HEK293 (cell line): ENCODE results near the gene ACR.

Experiments
- CTCF ChIA-PET: fragments of 350-600 bp; formaldehyde crosslinking; extraction: SDS; loops from one replicate; lab custom pipeline; 2021; ENCODE audit warnings: antibody characterized with exemption; lab: Yijun Ruan, JAX
- POLR2A ChIA-PET: fragments of 300-600 bp; formaldehyde crosslinking; extraction: SDS; loops from one replicate; lab custom pipeline; 2020; ENCODE audit warnings: antibody characterized with exemption, inconsistent platforms; lab: Yijun Ruan, JAX
- H3K27ac ChIP-seq: fragments of 200-500 bp; sonication (Bioruptor generic); 2 replicates; pipeline ENCODE4 v1.5.1; 2014; ENCODE audit warnings: low read depth, low read length, control low read depth, inconsistent platforms; ENCODE audit errors: extremely low read depth
- H3K36me3 ChIP-seq, 2 experiments: fragments of 200-500 bp in 1 of 2; sonication (Bioruptor generic) in 1 of 2; 1 replicate in 1 of 2; 2 replicates in 1 of 2; pipeline ENCODE4 v1.5.1; 2014 to 2017; ENCODE audit warnings: inconsistent platforms in 2 of 2, low read length in 2 of 2; ENCODE audit not compliant: control insufficient read depth in 2 of 2, insufficient read depth in 1 of 2
- H3K4me1 ChIP-seq: fragments of 200-500 bp; sonication (Bioruptor generic); 2 replicates; pipeline ENCODE4 v1.5.1; 2014; ENCODE audit warnings: mild to moderate bottlenecking, low read length, inconsistent platforms; ENCODE audit not compliant: control insufficient read depth, insufficient read depth
- H3K4me3 ChIP-seq: 2 replicates; pipeline ENCODE4 v1.5.1; 2011; ENCODE audit warnings: low read depth, mild to moderate bottlenecking, control low read depth, low read length, moderate library complexity
- H3K9me3 ChIP-seq: fragments of 200-500 bp; sonication (Bioruptor generic); 2 replicates; pipeline ENCODE4 v1.5.1; 2014; ENCODE audit warnings: low read depth, low read length, inconsistent platforms; ENCODE audit not compliant: control insufficient read depth, insufficient read depth
- PATZ1 ChIP-seq: fragments of 450-650 bp; formaldehyde crosslinking; IDR thresholded peaks from 2 replicates; pipeline ENCODE4 v1.5.1; 2016; ENCODE audit warnings: missing biosample characterization, missing genetic modification characterization
- PRDM4 ChIP-seq: fragments of 450-650 bp; formaldehyde crosslinking; IDR thresholded peaks from 2 replicates; pipeline ENCODE4 v1.5.1; 2017; ENCODE audit warnings: missing biosample characterization, missing genetic modification characterization
- ZBTB17 ChIP-seq: fragments of 450-650 bp; formaldehyde crosslinking; IDR thresholded peaks from 2 replicates; pipeline ENCODE4 v1.5.1; 2016; ENCODE audit warnings: missing biosample characterization, missing genetic modification characterization
- ZNF174 ChIP-seq: fragments of 450-650 bp; formaldehyde crosslinking; IDR thresholded peaks from 2 replicates; pipeline ENCODE4 v1.5.0; 2017; ENCODE audit warnings: missing biosample characterization, mild to moderate bottlenecking, missing genetic modification characterization
- ZNF266 ChIP-seq: fragments of 450-650 bp; formaldehyde crosslinking; IDR thresholded peaks from 2 replicates; pipeline ENCODE4 v1.5.1; 2016; ENCODE audit warnings: missing biosample characterization, missing genetic modification characterization, low read depth
- ZNF366 ChIP-seq: fragments of 450-650 bp; formaldehyde crosslinking; conservative IDR thresholded peaks from 2 replicates; pipeline ENCODE4 v1.5.1; 2016; ENCODE audit warnings: missing biosample characterization, missing genetic modification characterization
- ZNF544 ChIP-seq: fragments of 450-650 bp; formaldehyde crosslinking; IDR thresholded peaks from 2 replicates; pipeline ENCODE4 v1.5.0; 2017; ENCODE audit warnings: missing biosample characterization, missing genetic modification characterization
- ZNF792 ChIP-seq: fragments of 450-650 bp; formaldehyde crosslinking; IDR thresholded peaks from 2 replicates; pipeline ENCODE4 v1.5.1; 2016; ENCODE audit warnings: missing biosample characterization, missing genetic modification characterization
- ZSCAN23 ChIP-seq: fragments of 450-650 bp; formaldehyde crosslinking; IDR thresholded peaks from 2 replicates; pipeline ENCODE4 v1.5.1; 2016; ENCODE audit warnings: missing biosample characterization, missing genetic modification characterization
- TF ChIP-seq, protein P1 (sequence below): fragments of 450-650 bp; formaldehyde crosslinking; IDR thresholded peaks from 2 replicates; pipeline ENCODE4 v1.5.1; 2016; ENCODE audit warnings: missing biosample characterization, missing genetic modification characterization
- TF ChIP-seq, protein P2 (sequence below): fragments of 450-650 bp; formaldehyde crosslinking; IDR thresholded peaks from 2 replicates; pipeline ENCODE4 v1.5.1; 2016; ENCODE audit warnings: missing biosample characterization, missing genetic modification characterization
- TF ChIP-seq, protein P3 (sequence below): fragments of 450-650 bp; formaldehyde crosslinking; IDR thresholded peaks from 2 replicates; pipeline ENCODE4 v1.5.1; 2017; ENCODE audit warnings: missing biosample characterization, missing genetic modification characterization
- TF ChIP-seq, protein P4 (sequence below): fragments of 450-650 bp; formaldehyde crosslinking; conservative IDR thresholded peaks from 2 replicates; pipeline ENCODE4 v1.5.1; 2016; ENCODE audit warnings: low read depth, missing biosample characterization, missing genetic modification characterization

The ACR gene

DNA sequence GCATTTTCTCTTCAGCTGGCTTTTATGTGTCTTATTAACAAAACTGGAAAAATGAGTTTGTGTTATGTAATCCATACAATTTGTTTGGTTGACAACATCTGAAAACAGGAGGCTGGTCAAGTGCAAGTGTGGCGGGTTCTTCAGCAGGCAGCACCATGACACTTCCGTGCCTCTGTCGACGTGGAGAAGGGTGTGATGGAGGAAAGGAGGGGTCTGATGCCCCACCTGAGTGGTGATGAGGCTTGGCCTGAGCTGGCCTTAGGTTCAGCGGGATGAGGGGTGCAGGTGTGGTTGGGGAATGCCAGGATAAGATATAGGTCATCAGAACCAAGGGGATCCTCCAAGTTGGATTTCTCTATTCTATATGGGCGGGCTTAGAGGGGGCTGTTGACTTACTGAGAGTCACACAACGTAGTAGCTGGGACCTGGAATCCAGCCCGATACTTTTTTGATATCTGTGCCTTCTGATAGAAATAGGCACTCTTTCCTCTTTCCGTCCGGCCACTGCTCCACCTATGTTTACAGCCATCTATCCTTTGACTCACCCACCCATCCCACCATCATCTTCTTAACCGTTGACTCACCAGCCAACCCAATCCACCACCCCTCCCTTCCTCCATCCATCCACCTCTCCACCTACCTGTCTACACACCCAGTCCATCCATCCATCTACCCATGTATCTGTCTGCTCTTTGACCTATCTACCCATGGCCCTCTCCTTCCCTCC, 36.4 kb upstream of the ACR start (continued):
- TF ChIP-seq, protein P1, sequence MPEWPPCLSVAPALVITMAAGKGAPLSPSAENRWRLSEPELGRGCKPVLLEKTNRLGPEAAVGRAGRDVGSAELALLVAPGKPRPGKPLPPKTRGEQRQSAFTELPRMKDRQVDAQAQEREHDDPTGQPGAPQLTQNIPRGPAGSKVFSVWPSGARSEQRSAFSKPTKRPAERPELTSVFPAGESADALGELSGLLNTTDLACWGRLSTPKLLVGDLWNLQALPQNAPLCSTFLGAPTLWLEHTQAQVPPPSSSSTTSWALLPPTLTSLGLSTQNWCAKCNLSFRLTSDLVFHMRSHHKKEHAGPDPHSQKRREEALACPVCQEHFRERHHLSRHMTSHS (tag by site-specific recombination), result no peak
- no peak for TF ChIP-seq ZNF174 (tag by site-specific recombination)
- TF ChIP-seq, protein P2, sequence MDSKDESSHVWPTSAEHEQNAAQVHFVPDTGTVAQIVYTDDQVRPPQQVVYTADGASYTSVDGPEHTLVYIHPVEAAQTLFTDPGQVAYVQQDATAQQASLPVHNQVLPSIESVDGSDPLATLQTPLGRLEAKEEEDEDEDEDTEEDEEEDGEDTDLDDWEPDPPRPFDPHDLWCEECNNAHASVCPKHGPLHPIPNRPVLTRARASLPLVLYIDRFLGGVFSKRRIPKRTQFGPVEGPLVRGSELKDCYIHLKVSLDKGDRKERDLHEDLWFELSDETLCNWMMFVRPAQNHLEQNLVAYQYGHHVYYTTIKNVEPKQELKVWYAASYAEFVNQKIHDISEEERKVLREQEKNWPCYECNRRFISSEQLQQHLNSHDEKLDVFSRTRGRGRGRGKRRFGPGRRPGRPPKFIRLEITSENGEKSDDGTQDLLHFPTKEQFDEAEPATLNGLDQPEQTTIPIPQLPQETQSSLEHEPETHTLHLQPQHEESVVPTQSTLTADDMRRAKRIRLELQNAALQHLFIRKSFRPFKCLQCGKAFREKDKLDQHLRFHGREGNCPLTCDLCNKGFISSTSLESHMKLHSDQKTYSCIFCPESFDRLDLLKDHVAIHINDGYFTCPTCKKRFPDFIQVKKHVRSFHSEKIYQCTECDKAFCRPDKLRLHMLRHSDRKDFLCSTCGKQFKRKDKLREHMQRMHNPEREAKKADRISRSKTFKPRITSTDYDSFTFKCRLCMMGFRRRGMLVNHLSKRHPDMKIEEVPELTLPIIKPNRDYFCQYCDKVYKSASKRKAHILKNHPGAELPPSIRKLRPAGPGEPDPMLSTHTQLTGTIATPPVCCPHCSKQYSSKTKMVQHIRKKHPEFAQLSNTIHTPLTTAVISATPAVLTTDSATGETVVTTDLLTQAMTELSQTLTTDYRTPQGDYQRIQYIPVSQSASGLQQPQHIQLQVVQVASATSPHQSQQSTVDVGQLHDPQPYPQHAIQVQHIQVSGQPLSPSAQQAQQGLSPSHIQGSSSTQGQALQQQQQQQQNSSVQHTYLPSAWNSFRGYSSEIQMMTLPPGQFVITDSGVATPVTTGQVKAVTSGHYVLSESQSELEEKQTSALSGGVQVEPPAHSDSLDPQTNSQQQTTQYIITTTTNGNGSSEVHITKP (tag by site-specific recombination), result no peak
- TF ChIP-seq, protein P3, sequence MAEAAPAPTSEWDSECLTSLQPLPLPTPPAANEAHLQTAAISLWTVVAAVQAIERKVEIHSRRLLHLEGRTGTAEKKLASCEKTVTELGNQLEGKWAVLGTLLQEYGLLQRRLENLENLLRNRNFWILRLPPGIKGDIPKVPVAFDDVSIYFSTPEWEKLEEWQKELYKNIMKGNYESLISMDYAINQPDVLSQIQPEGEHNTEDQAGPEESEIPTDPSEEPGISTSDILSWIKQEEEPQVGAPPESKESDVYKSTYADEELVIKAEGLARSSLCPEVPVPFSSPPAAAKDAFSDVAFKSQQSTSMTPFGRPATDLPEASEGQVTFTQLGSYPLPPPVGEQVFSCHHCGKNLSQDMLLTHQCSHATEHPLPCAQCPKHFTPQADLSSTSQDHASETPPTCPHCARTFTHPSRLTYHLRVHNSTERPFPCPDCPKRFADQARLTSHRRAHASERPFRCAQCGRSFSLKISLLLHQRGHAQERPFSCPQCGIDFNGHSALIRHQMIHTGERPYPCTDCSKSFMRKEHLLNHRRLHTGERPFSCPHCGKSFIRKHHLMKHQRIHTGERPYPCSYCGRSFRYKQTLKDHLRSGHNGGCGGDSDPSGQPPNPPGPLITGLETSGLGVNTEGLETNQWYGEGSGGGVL (tag by site-specific recombination), result no peak
- TF ChIP-seq, protein P4, sequence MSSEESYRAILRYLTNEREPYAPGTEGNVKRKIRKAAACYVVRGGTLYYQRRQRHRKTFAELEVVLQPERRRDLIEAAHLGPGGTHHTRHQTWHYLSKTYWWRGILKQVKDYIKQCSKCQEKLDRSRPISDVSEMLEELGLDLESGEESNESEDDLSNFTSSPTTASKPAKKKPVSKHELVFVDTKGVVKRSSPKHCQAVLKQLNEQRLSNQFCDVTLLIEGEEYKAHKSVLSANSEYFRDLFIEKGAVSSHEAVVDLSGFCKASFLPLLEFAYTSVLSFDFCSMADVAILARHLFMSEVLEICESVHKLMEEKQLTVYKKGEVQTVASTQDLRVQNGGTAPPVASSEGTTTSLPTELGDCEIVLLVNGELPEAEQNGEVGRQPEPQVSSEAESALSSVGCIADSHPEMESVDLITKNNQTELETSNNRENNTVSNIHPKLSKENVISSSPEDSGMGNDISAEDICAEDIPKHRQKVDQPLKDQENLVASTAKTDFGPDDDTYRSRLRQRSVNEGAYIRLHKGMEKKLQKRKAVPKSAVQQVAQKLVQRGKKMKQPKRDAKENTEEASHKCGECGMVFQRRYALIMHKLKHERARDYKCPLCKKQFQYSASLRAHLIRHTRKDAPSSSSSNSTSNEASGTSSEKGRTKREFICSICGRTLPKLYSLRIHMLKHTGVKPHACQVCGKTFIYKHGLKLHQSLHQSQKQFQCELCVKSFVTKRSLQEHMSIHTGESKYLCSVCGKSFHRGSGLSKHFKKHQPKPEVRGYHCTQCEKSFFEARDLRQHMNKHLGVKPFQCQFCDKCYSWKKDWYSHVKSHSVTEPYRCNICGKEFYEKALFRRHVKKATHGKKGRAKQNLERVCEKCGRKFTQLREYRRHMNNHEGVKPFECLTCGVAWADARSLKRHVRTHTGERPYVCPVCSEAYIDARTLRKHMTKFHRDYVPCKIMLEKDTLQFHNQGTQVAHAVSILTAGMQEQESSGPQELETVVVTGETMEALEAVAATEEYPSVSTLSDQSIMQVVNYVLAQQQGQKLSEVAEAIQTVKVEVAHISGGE (tag by site-specific recombination), result no peak
- TF ChIP-seq ZSCAN23, result no peak
- TF ChIP-seq PATZ1 (tag by site-specific recombination), result 0 out of 2 replicates have a peak, but pooled peaks have one; percentile 20
- TF ChIP-seq ZNF266, result no peak

GRCh38 chr22:50702261-50702671, 35.7 kb upstream of the ACR start:
- TF ChIP-seq ZNF544 (no peak), ZNF792 (tag by site-specific recombination) (no peak), ZNF366 (tag by site-specific recombination) (0 out of 2 replicates have a peak, but pooled peaks have one; percentile 9), ZBTB17 (tag by site-specific recombination) (0 out of 2 replicates have a peak, but pooled peaks have one; percentile 33), PRDM4 (tag by site-specific recombination) (no peak)
- no peaks in the 10 kb centered on the region for H3K4me1 ChIP-seq
- no peak overlapping the region for H3K27ac ChIP-seq
- H3K4me3 ChIP-seq, result no peak overlapping the region
- CTCF ChIA-PET, result interaction anchor here (2.0 kb wide), 1 partner anchor 31 kb away, joined by 5 read pairs; no protein-coding TSS in a partner anchor
- H3K9me3 ChIP-seq, result no peaks in the 10 kb centered on the region
- POLR2A ChIA-PET, result no interaction called here
- H3K36me3 ChIP-seq, result peaks cover 0 to 65% of the 10 kb centered on the region in 2 experiments; a peak in 2 of 3 replicates
